Omental fat pad (tissue), 4 donors: Measurements from ENCODE around the gene TMEM80. TPM values are rescaled to one million over a fixed set of nuclear protein-coding genes. Genes with fewer than 3 reads are reported as not detected.
A peak's percentile ranks its signal among the peaks of the same experiment; 100 is the strongest.

Experiments used
- ATAC-seq: fragments of 150-250 bp; one replicate; pipeline ENCODE4 v1.9.1; 2016; ENCODE audit warnings: mild to moderate bottlenecking, moderate library complexity; ENCODE audit not compliant: low FRiP score
- DNase-seq: peaks from one replicate; pipeline ENCODE4 v3.0.0-alpha.2; 2019; ENCODE audit warnings: low spot score
- total RNA-seq, 4 donors: library from RNA; depleted of rRNA; stranded (reverse); fragments of >200 nt; gene quantifications; one replicate each; pipeline ENCODE4 v1.1.0, GENCODE V29; 2016
- TF ChIP-seq, protein P1 (sequence below), 3 donors: fragments of 450-650 bp; IDR thresholded peaks; one replicate each; pipeline ENCODE4 v1.5.1; 2016 to 2017; ENCODE audit warnings: antibody characterized with exemption in 3 of 3, mild to moderate bottlenecking in 3 of 3, moderate library complexity in 2 of 3

The TMEM80 gene
- total RNA-seq, 4 donors from 2014 or later: 16.9 to 31.5 (median 21.1) TPM

DNA sequence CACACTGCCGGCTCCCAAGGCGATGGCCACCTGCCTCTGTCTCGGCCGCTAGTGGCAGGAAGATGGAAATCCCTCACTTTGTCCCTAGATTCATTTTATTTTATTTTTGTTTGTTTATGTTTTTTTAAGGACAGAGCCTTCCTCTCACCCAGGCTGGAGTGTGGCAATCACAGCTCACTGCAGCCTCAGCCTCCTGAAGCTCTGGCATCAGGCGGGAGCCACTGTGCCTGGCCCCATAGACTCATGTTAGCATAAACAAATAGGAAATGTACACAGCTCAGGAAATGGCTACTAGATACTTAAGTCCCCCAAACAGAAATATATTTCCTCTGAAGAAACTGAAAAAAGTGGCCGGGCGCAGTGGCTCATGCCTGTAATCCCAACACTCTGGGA is 3.5 kb downstream of the TMEM80 start:
- no peak for ATAC-seq
- TF ChIP-seq, protein P1, sequence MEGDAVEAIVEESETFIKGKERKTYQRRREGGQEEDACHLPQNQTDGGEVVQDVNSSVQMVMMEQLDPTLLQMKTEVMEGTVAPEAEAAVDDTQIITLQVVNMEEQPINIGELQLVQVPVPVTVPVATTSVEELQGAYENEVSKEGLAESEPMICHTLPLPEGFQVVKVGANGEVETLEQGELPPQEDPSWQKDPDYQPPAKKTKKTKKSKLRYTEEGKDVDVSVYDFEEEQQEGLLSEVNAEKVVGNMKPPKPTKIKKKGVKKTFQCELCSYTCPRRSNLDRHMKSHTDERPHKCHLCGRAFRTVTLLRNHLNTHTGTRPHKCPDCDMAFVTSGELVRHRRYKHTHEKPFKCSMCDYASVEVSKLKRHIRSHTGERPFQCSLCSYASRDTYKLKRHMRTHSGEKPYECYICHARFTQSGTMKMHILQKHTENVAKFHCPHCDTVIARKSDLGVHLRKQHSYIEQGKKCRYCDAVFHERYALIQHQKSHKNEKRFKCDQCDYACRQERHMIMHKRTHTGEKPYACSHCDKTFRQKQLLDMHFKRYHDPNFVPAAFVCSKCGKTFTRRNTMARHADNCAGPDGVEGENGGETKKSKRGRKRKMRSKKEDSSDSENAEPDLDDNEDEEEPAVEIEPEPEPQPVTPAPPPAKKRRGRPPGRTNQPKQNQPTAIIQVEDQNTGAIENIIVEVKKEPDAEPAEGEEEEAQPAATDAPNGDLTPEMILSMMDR (IDR thresholded peaks at IDR 0.05): no peak
- no peak for DNase-seq

DNA sequence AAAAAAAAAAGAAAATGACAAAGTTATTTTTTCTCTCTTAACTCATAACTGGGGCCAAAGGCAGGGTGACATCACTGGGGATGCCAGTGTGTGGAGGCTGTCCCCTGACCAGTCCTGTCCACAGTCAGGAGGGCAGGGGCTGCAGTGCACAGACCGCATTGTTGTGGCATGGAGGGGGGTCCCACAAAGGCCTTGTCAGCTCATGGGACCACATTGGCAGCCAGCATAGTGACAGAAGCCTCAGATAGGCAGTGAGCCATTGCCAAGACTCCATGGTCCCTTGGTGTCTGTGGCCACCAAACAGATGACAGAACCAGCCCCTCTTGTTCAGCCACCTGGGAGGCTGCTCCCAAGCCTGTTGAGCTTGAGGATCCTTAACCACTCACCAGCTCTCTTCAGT is 4.1 kb downstream of the TMEM80 start:
- TF ChIP-seq, protein P1 (IDR thresholded peaks at IDR 0.05): no peak
- DNase-seq: no peak
- ATAC-seq: no peak

DNA sequence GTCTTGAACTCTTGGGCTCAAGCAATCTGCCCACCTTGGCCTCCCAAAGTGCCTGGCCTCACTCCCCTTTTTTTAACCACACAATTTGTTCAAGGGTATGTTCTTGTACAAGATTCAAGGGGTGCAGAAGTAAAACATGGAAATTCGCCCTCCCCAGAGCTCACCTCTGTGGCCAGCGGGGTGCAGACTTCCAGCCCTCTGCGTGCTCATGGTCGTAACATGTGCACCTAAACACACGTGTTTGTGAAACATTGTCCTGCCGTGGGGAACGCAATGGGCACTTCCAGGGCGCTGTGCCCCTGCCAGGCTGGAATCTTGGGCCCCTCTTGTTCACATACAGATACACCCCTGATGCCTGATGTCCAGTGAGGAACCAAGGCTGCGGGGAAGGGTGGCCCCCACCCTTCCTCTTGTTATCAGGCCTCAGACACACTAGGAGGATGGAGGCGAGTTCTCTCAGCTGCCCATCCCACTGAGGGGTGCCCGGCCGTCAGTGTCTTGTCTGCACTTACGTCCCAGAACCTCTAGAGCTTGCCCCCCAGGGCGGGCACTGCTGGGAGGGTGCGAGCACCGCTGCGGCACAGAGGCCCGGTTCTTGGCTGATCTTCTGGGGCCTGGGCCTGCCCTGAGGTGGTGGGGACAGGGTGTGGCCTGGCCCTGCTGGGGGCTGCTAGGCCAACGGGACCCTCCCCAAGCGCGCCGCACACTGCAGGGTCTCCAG is 6.3 kb downstream of the TMEM80 start:
- TF ChIP-seq, protein P1 (IDR thresholded peaks at IDR 0.05): no peak
- ATAC-seq (no peak), DNase-seq (no peak)

DNA sequence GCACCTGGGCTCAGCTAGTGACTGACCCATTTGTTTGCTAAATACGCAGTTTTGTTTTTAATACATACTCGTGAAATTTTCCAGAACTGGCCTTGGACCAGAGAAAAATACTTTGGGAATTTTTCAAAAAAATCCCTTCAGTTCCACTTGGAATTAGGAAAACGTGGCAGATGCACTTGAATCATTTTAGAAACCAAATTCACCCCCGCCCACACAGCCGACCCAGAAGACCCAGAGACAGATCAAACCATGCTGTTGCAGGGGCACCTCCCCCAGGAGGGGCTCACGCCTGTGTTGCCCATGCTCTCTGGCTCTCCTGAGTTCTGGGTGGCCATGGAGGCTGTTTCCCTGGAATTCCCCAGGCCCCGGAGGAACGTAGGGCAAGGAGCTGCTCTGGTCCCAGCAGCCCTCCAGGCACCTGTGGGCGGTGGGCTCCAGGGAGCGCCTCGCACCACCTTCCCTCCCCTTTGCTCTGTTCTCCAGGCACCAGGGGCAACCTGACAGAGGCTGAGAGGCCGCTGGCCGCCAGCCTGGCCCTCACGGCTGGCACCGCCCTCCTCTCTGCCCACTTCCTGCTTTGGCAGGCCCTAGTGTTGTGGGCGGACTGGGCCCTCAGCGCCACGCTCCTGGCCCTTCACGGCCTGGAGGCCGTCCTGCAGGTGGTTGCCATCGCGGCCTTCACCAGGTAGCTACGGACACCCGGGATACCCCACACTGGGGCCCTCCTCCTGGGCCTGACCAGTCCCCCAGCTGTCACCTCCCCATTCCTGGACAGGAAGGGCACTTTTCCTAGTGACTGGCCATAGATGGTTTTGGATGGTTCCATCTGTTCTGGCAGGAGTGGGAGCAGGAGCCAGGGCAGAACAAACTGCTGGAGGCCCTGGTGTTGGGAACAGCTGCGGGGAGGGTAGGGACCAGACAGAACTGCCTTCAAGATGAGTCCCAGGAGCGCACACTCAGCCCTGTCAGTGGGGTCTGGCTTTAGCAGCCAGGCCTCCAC is 7.1 kb downstream of the TMEM80 start:
- ATAC-seq (peak; percentile 60), DNase-seq (no peak)
- TF ChIP-seq, protein P1 (IDR thresholded peaks at IDR 0.05): no peak

DNA sequence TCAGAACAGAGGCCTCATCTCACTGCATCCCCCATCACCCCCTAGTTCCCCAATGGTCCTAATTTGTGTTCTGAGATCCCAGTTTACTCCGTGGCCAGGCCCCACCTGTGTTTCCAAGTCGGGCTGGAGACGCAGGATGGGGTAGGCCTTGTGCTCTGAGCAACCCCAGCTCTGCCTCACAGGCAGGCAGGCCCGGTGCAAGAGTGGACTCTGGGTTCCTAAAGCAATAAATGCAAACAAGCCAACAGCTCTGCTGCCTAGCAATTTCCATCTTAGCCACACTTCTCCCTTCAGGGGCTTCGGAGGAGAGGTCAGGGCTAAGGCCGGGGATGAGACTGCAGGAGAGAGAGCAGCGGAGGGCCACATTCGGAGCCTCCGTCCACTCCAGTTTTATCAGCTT is 7.9 kb downstream of the TMEM80 start:
- DNase-seq: no peak
- TF ChIP-seq, protein P1 (IDR thresholded peaks at IDR 0.05): no peak
- ATAC-seq: no peak

DNA sequence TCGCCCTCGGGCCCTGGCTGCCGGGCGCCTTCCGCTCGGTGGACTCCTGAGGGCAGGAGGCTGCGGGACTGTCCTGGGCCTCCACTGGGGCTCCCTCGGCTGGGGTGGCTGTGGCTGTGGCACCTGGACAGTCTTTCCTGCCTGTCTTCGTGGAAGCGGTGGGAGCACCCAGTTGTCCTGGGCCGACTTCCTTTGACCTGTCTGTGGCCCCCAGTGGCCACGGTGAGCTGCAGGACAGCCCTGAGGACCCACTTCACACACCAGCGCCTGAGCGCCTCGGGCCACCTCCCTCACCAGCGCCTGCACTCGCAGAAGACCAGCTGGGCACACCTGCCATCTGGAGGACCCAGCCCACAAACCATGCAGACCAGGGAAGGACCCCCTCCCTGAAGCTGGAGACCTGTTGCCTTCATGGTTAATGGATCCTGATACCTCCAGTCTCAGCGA is 8.6 kb downstream of the TMEM80 start:
- TF ChIP-seq, protein P1 (IDR thresholded peaks at IDR 0.05): no peak
- ATAC-seq (no peak), DNase-seq (no peak)
